HG02678 (cell line): ENCODE measurements around the gene UQCRC2.
"Not testable (repeated sequence)": the region's sequence is repeated elsewhere in the genome, so short reads cannot be mapped to it uniquely, and the experiment has no call there.

ENCODE experiments used
- ATAC-seq: cut with Tn5 transposase; IDR thresholded peaks from one replicate; pipeline ENCODE4 v1.9.1; 2021; ENCODE audit warnings: mild to moderate bottlenecking, moderate library complexity; ENCODE audit not compliant: unreplicated experiment

The UQCRC2 gene

GRCh38 chr16:22008215-22009059 is 55.3 kb downstream of the UQCRC2 start:
- ATAC-seq = peak; percentile 23

GRCh38 chr16:22010902-22011301 is 57.7 kb downstream of the UQCRC2 start:
- no peak for ATAC-seq

GRCh38 chr16:22012241-22012640 is 59.1 kb downstream of the UQCRC2 start:
- no peak for ATAC-seq

GRCh38 chr16:22013486-22013885 is 60.3 kb downstream of the UQCRC2 start:
- ATAC-seq = no peak

GRCh38 chr16:22014271-22014873 is 61.2 kb downstream of the UQCRC2 start:
- ATAC-seq = peak; percentile 58

- no peak for ATAC-seq
These were observed 63.8 kb downstream of the UQCRC2 start for GRCh38 chr16:22016927-22017326.

- ATAC-seq = no peak
These were observed 65.4 kb downstream of the UQCRC2 start for GRCh38 chr16:22018559-22018958.

GRCh38 chr16:22022151-22022550 is 69.0 kb downstream of the UQCRC2 start:
- no peak for ATAC-seq

GRCh38 chr16:22023505-22023904 is 70.3 kb downstream of the UQCRC2 start:
- no peak for ATAC-seq

GRCh38 chr16:22024785-22025184 is 71.6 kb downstream of the UQCRC2 start:
- ATAC-seq = not testable (repeated sequence)

- no peak for ATAC-seq
These were observed 74.5 kb downstream of the UQCRC2 start for GRCh38 chr16:22027633-22028032.

- ATAC-seq = no peak
These were observed 76.5 kb downstream of the UQCRC2 start for GRCh38 chr16:22029632-22030031.

GRCh38 chr16:22030087-22030812 is 77.1 kb downstream of the UQCRC2 start:
- no peak for ATAC-seq

- no peak for ATAC-seq
These were observed 78.4 kb downstream of the UQCRC2 start for GRCh38 chr16:22031483-22032083.
